Endothelial cell of umbilical vein (primary cell): ENCODE results near the gene SP8.

Experiments
- CTCF ChIP-seq, 2 donors: IDR thresholded peaks; 1 replicate in 1 of 2; 2 replicates in 1 of 2; pipeline ENCODE4 v1.5.1; 2011; ENCODE audit warnings: low read length in 2 of 2, mild to moderate bottlenecking in 2 of 2, moderate library complexity in 2 of 2, control low read depth in 1 of 2, inconsistent platforms in 1 of 2, low read depth in 1 of 2; ENCODE audit not compliant: insufficient read depth in 1 of 2; ENCODE audit errors: extremely low read depth in 1 of 2
- EZH2 ChIP-seq: IDR thresholded peaks from 2 replicates; pipeline ENCODE4 v1.6.1; 2012; ENCODE audit warnings: borderline replicate concordance, low read depth, mild to moderate bottlenecking, moderate library complexity, low read length, inconsistent platforms; ENCODE audit not compliant: severe bottlenecking
- FOS ChIP-seq: IDR thresholded peaks from 2 replicates; pipeline ENCODE4 v1.6.1; 2011; ENCODE audit warnings: mild to moderate bottlenecking, low read length, moderate library complexity, borderline replicate concordance; ENCODE audit not compliant: insufficient read depth
- GATA2 ChIP-seq: IDR thresholded peaks from 2 replicates; pipeline ENCODE4 v1.7.0; 2011; ENCODE audit warnings: low read depth, mild to moderate bottlenecking, moderate library complexity, mixed read lengths, low read length; ENCODE audit not compliant: insufficient read length, insufficient read depth
- MAX ChIP-seq: IDR thresholded peaks from 2 replicates; pipeline ENCODE4 v1.6.1; 2011; ENCODE audit not compliant: insufficient read depth, insufficient read length
- MYC ChIP-seq: IDR thresholded peaks from one replicate; pipeline ENCODE4 v1.6.1; 2011; ENCODE audit warnings: mild to moderate bottlenecking, low read depth, low read length
- POLR2A ChIP-seq: IDR thresholded peaks from 2 replicates; pipeline ENCODE4 v1.6.1; 2012; ENCODE audit warnings: low read depth, mild to moderate bottlenecking, control low read depth, low read length
- POLR2AphosphoS5 ChIP-seq: IDR thresholded peaks from 2 replicates; pipeline ENCODE4 v1.6.1; 2012; ENCODE audit warnings: low read depth, mild to moderate bottlenecking, control low read depth, low read length, moderate library complexity; ENCODE audit not compliant: insufficient read depth

- TF ChIP-seq CTCF (IDR thresholded peaks at IDR 0.05; ENCODE audit: extremely low read depth in 1 of 2, insufficient read depth in 1 of 2, low read depth in 1 of 2, low read length in 2 of 2): no peak
- no peak for TF ChIP-seq GATA2
- no peak for TF ChIP-seq POLR2AphosphoS5
- no peak for TF ChIP-seq EZH2
- TF ChIP-seq MYC: no peak
- no peak for TF ChIP-seq POLR2A
- TF ChIP-seq FOS: no peak
- no peak for TF ChIP-seq MAX
Observed at GRCh38 chr7:20831451-20831850, 44.8 kb upstream of the SP8 start.
